Measurements from ENCODE around the gene IL1RN.
"Not testable (repeated sequence)": the region's sequence is repeated elsewhere in the genome, so short reads cannot be mapped to it uniquely, and the experiment has no call there.

The IL1RN gene, protein sequence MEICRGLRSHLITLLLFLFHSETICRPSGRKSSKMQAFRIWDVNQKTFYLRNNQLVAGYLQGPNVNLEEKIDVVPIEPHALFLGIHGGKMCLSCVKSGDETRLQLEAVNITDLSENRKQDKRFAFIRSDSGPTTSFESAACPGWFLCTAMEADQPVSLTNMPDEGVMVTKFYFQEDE

GRCh38 chr2:113126845-113127645, at the start of gene IL1RN:
IL1RN (plus strand) TSS chr2:113127598; CDS start chr2:113127625, 27 bp downstream.
- DNase-seq (ENCODE audit: low read depth in 3 of 3) = no peak

DNA sequence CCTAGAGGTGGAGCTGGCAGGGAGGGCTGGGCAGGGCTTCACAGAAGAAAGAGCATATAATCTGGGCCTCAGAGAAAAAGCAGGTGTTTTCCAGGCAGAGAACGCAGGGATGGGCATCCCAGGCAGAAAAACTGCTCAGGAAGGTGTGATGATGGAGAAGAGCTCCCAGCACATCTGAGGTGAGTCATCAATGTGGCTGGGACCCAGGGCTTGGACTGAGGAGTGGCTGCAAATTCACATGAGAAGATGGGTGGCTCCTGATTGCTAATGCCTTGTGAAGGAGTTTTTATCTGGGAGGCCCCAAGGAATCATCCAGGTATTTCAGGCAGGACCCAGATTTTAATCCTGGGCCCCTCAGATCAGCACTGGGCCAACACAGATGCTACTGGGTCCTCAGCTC, 49.5 kb upstream of the IL1RN start:
- no peak for DNase-seq (ENCODE audit: low read depth in 3 of 3)

GRCh38 chr2:113078350-113078839, 49.0 kb upstream of the IL1RN start:
- no peak for DNase-seq (ENCODE audit: low read depth in 3 of 3)

- no peak for DNase-seq (ENCODE audit: low read depth in 3 of 3)
Observed at GRCh38 chr2:113079131-113079530, 48.3 kb upstream of the IL1RN start.

DNA sequence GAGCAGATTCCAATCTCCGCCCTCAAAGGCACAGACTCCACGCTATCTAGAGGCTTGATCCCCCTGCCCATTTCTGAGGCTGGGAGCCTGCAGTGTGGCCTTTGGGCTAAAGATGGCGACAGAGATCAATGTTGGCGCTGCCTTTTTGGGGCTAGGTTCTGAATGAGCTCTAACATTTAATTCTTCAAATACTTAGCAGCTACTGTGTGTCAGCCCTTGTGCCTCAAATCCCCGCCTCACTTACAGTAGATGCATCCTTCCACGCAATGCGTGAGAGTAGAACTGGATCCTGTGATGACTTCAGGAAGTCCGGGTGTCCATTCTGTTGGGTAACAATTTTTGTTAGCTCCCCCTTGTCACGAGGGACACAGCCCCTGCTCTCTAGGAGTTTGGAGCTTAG, 47.3 kb upstream of the IL1RN start:
- DNase-seq (ENCODE audit: low read depth in 3 of 3) = peak; percentile 13 to 51 (median 17)

- DNase-seq (ENCODE audit: low read depth in 3 of 3) = no peak
Observed at GRCh38 chr2:113081488-113082210, 45.7 kb upstream of the IL1RN start.

DNA sequence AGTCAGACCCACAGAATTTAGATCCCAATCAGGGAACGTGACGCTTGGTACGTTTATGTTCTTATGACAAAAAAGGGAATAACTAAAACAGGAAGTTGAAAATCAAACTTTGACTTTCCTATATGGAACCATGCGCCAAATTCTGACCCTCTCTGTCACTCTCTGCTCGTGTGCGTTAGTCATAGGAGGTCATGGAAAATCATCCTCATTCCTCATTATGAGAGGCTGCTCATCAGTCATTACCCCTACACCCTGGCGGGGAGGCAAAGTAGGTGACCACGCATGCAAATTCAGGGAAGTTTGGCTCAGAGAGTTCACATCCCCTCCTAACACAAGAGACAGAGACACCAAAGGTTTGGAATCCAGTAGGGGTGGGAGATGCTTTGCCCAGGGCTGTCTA, 44.1 kb upstream of the IL1RN start:
- no peak for DNase-seq (ENCODE audit: low read depth in 3 of 3)

DNA sequence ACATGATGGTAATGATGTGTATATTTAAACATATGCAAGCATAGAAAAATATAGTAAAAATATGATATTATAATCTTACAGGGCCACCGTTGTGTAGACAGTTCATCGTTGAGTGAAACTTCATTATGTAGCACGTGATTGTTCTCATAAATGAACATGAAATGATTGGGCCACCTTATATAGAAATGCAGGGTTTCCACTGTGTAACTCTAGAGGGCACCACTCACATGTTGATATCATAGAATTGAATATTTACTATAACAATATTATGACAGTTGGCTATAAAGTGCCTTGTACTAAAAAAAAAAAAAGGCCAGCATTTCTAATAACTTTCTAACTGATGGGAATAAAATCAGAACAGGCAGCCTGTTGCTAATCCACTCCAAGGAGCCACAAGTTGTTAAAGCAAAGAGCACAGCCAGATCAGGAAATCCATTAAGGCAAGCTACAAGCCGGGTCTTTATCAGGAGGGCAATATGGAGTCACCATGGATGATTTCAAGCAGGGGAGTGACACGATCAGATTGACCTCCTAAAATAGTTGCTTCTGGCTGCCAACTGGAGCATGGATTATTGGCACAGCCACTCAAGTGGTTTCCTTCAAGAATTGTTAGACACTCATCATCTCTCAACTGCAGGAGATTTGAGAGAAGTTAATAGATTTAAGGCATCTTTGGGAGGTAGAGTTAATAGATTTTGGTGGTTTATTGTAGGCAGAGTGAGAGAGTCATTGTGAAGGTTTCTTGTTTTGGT, 43.0 kb upstream of the IL1RN start:
- DNase-seq (ENCODE audit: low read depth in 3 of 3) = no peak

- no peak for DNase-seq (ENCODE audit: low read depth in 3 of 3)
Observed at GRCh38 chr2:113085542-113085941, 41.9 kb upstream of the IL1RN start.

GRCh38 chr2:113088213-113088992, 39.0 kb upstream of the IL1RN start:
- no peak for DNase-seq (ENCODE audit: low read depth in 3 of 3)

DNA sequence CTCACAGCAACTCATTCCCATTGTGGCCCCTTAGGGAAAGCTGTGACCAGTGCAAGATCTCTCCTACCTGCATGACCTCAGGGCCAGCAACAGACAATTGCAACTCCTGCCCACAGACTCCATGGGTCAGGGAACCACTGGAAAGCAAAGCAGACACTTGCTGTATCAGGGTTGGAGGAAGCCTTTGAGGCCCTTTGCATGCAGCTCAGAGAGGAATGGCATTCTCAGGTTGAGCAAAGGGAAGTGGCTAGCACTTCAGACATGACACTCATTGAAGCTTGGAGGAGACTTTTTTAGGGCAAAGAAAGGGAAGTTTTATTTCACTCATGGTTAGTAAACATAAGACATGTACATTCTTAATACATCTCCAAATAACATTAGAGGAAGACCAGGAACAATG, 37.5 kb upstream of the IL1RN start:
- DNase-seq (ENCODE audit: low read depth in 3 of 3) = no peak

DNA sequence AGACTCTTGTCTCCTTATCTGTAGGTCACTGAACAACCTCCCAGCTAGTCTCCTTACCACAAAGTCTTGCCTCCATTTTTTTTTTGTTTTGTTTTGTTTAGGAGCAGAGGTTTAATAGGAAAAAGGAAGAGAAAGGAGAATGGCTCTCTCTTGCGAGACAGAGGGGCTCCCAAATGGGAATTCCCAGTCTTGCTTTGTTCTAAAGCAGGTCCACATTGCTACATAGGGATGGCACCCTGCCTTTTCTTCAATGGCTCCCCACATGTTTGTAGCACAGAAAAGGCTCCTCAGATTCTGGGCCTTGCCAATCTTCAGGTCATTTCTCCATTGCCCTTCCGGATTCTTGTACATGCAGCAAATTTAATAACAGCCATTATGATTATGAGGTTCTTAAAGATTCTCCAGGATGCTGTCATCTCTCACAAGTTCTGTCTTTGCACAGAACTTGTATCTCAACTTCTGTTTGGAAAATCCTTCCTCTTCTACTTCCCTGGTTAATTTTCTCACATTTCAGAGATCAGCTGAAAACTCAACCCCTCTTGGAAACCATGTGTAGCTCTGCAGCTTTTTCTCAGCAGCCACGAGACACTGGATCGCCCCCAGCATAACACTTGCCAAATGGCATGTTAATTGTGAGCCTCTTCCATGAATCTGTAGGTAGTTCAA, 36.0 kb upstream of the IL1RN start:
- no peak for DNase-seq (ENCODE audit: low read depth in 3 of 3)

- DNase-seq (ENCODE audit: low read depth in 3 of 3) = no peak
Observed at GRCh38 chr2:113092864-113093612, 34.4 kb upstream of the IL1RN start.

- DNase-seq (ENCODE audit: low read depth in 3 of 3) = no peak
Observed at GRCh38 chr2:113093613-113093977, 33.8 kb upstream of the IL1RN start.

DNA sequence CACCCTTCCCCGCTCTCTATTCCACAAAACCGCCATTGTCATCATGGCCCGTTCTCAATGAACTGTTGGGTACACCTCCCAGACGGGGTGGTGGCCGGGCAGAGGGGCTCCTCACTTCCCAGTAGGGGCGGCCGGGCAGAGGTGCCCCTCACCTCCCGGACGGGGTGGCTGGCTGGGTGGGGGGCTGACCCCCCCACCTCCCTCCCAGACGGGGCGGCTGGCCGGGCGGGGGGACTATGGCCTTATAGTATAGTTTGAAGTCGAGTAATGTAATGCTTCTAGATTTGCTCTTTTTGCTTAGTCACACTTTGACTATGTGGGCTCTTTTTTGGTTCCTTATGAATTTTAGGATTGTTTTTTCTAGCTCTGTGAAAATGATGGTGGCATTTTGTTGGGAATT, 31.1 kb upstream of the IL1RN start:
- not testable (repeated sequence) for DNase-seq (ENCODE audit: low read depth in 3 of 3)

DNA sequence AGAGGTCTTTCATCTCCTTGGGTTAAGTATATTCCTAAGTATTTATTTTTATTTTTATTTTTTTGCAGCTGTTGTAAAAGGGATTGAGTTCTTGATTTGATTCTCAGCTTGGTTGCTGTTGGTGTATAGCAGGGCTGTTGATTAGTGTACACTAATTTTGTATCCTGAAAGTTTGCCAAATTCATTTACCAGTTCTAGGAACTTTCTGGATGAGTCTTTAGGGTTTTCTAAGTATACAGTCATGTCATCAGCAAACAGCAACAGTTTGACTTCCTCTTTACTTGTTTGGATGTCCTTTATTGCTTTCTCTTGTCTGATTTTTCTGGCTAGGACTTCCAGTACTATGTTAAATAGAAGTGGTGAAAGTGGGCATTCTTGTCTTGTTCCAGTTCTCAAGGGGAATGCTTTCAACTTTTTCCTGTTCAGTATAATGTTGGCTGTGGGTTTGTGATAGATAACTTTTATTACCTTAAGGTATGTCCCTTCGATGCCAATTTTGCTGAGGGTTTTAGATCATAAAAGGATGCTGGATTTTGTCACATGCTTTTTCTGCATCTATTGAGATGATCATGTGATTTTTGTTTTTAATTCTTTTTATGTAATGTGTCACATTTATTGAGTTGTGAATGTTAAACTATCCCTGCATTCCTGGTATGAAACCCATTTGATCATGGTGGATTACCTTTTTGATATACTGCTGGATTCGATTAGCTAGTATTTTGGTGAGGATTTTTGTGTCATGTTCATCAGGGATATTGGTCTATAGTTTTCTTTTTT, 30.4 kb upstream of the IL1RN start:
- not testable (repeated sequence) for DNase-seq (ENCODE audit: low read depth in 3 of 3)

DNA sequence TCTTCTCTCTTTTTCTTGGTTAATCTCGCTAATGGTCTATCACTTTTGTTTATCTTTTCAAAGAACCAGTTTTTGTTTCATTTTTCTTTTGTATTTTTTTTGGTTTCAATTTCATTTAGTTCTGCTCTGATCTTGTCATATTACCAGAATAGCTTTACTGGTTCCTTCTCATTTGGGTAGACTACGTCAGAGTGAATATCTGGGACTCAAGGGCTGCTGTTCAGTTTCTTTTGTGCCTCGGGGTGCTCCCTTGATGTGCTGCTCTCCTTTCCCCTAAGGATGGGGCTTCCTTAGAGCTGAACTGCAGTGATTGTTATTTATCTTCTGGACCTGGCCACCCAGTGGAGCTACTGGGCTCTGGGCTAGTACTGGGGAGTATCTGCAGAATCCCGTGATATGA, 29.4 kb upstream of the IL1RN start:
- no peak for DNase-seq (ENCODE audit: low read depth in 3 of 3)

- DNase-seq (ENCODE audit: low read depth in 3 of 3) = no peak
Observed at GRCh38 chr2:113098532-113098931, 28.9 kb upstream of the IL1RN start.

- DNase-seq (ENCODE audit: low read depth in 3 of 3) = no peak
Observed at GRCh38 chr2:113102133-113102532, 25.3 kb upstream of the IL1RN start.

Measured in stimulated activated CD4-positive, alpha-beta T cell treated with anti-CD3 and anti-CD28 coated beads, TNF-alpha, amount 100 ng/mL, for 24 hours (primary cell).